ENCODE measurements around the gene MTERF2.
"Not testable (repeated sequence)": the region's sequence is repeated elsewhere in the genome, so short reads cannot be mapped to it uniquely, and the experiment has no call there.

The MTERF2 gene

GRCh38 chr12:106986625-106987389, at the start of gene MTERF2:
MTERF2 (minus strand) TSS chr12:106987146; CDS start chr12:106978714, 8,432 bp downstream.
- peak; percentile 98 for DNase-seq (ENCODE audit: low read depth, low spot score)

- no peak for DNase-seq (ENCODE audit: low read depth, low spot score)
These were observed 48.8 kb upstream of the MTERF2 start for GRCh38 chr12:107035733-107036132.

- no peak for DNase-seq (ENCODE audit: low read depth, low spot score)
These were observed 47.1 kb upstream of the MTERF2 start for GRCh38 chr12:107033758-107034739.

GRCh38 chr12:107032266-107032665, 45.3 kb upstream of the MTERF2 start:
- DNase-seq (ENCODE audit: low read depth, low spot score) = no peak

- DNase-seq (ENCODE audit: low read depth, low spot score) = no peak
These were observed 44.1 kb upstream of the MTERF2 start for GRCh38 chr12:107031061-107031460.

- DNase-seq (ENCODE audit: low read depth, low spot score) = no peak
These were observed 42.1 kb upstream of the MTERF2 start for GRCh38 chr12:107029081-107029480.

GRCh38 chr12:107027636-107028053, 40.7 kb upstream of the MTERF2 start:
- DNase-seq (ENCODE audit: low read depth, low spot score) = peak; percentile 86

GRCh38 chr12:107026806-107027635, 40.1 kb upstream of the MTERF2 start:
- no peak for DNase-seq (ENCODE audit: low read depth, low spot score)

- DNase-seq (ENCODE audit: low read depth, low spot score) = not testable (repeated sequence)
These were observed 39.4 kb upstream of the MTERF2 start for GRCh38 chr12:107026356-107026755.

- DNase-seq (ENCODE audit: low read depth, low spot score) = no peak
These were observed 38.7 kb upstream of the MTERF2 start for GRCh38 chr12:107025671-107026070.

GRCh38 chr12:107019546-107019945, 32.6 kb upstream of the MTERF2 start:
- DNase-seq (ENCODE audit: low read depth, low spot score) = no peak

- no peak for DNase-seq (ENCODE audit: low read depth, low spot score)
These were observed 30.1 kb upstream of the MTERF2 start for GRCh38 chr12:107017042-107017441.

- DNase-seq (ENCODE audit: low read depth, low spot score) = no peak
These were observed 27.1 kb upstream of the MTERF2 start for GRCh38 chr12:107014055-107014454.

GRCh38 chr12:107012736-107013425, 25.9 kb upstream of the MTERF2 start:
- no peak for DNase-seq (ENCODE audit: low read depth, low spot score)

- DNase-seq (ENCODE audit: low read depth, low spot score) = no peak
These were observed 24.6 kb upstream of the MTERF2 start for GRCh38 chr12:107011519-107011918.

GRCh38 chr12:107007411-107007810, 20.5 kb upstream of the MTERF2 start:
- DNase-seq (ENCODE audit: low read depth, low spot score) = no peak

GRCh38 chr12:107002665-107003064, 15.7 kb upstream of the MTERF2 start:
- not testable (repeated sequence) for DNase-seq (ENCODE audit: low read depth, low spot score)

GRCh38 chr12:106999446-106999845, 12.5 kb upstream of the MTERF2 start:
- DNase-seq (ENCODE audit: low read depth, low spot score) = no peak

GRCh38 chr12:106997916-106998315, 11.0 kb upstream of the MTERF2 start:
- no peak for DNase-seq (ENCODE audit: low read depth, low spot score)

- DNase-seq (ENCODE audit: low read depth, low spot score) = not testable (repeated sequence)
These were observed 9.2 kb upstream of the MTERF2 start for GRCh38 chr12:106996102-106996501.
